ENCODE results near the gene RUVBL1. TPM values are rescaled to one million over a fixed set of nuclear protein-coding genes. Genes with fewer than 3 reads are reported as not detected.

Gene RUVBL1
- total and polyA plus RNA-seq, 10 of the 15 experiments (the other 5 are each of a cell fraction or from before 2014, with no cell fraction given), result 15.2 to 142 (median 84.2) TPM

DNA sequence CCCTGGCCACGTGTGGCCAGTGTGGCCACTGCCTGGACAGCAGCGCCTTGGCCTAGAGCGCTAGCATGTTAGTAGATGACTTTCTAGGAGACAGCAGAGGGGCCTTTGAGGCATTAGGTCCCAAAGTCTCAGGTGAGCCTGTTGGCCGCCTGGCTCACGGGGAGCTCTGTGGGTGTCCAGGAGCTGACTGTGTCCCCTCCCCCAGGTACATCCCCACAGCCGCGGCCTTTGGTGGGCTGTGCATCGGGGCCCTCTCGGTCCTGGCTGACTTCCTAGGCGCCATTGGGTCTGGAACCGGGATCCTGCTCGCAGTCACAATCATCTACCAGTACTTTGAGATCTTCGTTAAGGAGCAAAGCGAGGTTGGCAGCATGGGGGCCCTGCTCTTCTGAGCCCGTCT lies 54.3 kb downstream of the RUVBL1 start:
- H3K79me2 ChIP-seq (ENCODE audit: control insufficient read depth, insufficient read depth, low read length), result no peaks in the 10 kb centered on the region
- no peak for TF ChIP-seq RFX5 (IDR thresholded peaks at IDR 0.05; ENCODE audit: low read depth, low read length)
- peak; percentile 50 for TF ChIP-seq POLR2A (IDR thresholded peaks at IDR 0.05; ENCODE audit: low read depth, low read length)
- no peak overlapping the region for H3K9ac ChIP-seq (ENCODE audit: control insufficient read depth, insufficient read depth, low read length)
- no peak overlapping the region for H3K4me2 ChIP-seq (ENCODE audit: control insufficient read depth, insufficient read depth)
- 99% methylated on average over 15 of the region's 15 CpGs for WGBS (ENCODE audit: insufficient coverage, insufficient replicate concordance, low lambda C conversion rate, missing lambda C conversion rate)
- H3K36me3 ChIP-seq (ENCODE audit: control insufficient read depth in 2 of 2, insufficient read depth in 2 of 2, low read length in 1 of 2), result peaks cover 47 to 63% of the 10 kb centered on the region in 2 experiments
- H3K4me1 ChIP-seq (ENCODE audit: control insufficient read depth, insufficient read depth, low read length), result no peaks in the 10 kb centered on the region
- no peak overlapping the region for H3K27ac ChIP-seq (ENCODE audit: control insufficient read depth, insufficient read depth)
- ChIA-PET CTCF (interaction anchor here (2.4 to 6.2 kb wide), 2 partner anchors 14 to 64 kb away, joined by 8 to 37 read pairs; no protein-coding TSS in a partner anchor), RAD21 (ENCODE audit: unreplicated experiment) (no interaction called here), POLR2A (no interaction called here), SMC1A (ENCODE audit: uncharacterized antibody, unreplicated experiment) (interaction anchor here (1.5 kb wide), 1 partner anchor 278 kb away, joined by 3 read pairs; no protein-coding TSS in a partner anchor)
- FAIRE-seq (no peak), ATAC-seq (no peak), DNase-seq (ENCODE audit: low read depth, low spot score) (no peak)
- H3K9me3 ChIP-seq (replicated peaks; ENCODE audit: control insufficient read depth, insufficient read depth, low read length), result no peaks in the 10 kb centered on the region
- H4K20me1 ChIP-seq (ENCODE audit: control insufficient read depth, insufficient read depth), result peaks cover 5% of the 10 kb centered on the region; the same call in 1 of the 2 replicates
- no peak overlapping the region for H3K4me3 ChIP-seq
- BruUV-seq (replicated peaks), result no TSS peak
- no peak overlapping the region for H2AFZ ChIP-seq (ENCODE audit: control insufficient read depth, low read depth, low read length)
- in situ Hi-C loops (cut with MboI) (no loop called here), intact Hi-C loops (cut with micrococcal nuclease; ENCODE audit: unreplicated experiment) (no loop called here)
- H3K27me3 ChIP-seq (replicated peaks in 1 of 2; ENCODE audit: control insufficient read depth in 2 of 2, insufficient read depth in 2 of 2, low read length in 1 of 2), result no peaks in the 10 kb centered on the region

DNA sequence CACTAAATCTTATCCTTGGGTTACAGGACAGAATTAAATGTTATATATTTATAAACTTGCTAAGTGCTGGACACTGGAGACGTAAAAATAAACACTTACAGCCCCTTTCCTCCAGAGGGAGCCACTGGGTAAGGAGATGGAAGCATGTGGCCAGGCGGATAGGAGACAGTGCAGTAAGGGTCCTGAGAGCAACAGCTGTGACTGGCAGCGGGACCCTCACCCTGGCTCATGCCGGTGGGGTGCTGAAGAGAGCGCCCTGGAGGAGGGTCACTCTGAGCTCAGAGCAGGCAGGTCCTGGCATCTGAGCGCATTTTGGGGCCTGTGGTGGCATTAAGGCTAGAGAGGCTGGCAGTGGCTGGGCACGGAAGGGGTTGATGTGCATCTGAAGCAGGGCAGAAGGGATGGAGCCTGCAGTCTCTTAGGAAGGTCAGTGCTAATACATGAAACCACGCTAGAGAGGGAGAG lies 55.4 kb downstream of the RUVBL1 start:
- DNase-seq (ENCODE audit: low read depth, low spot score) (no peak), FAIRE-seq (no peak), ATAC-seq (peak; percentile 68)
- no TSS peak for BruUV-seq (replicated peaks)
- Histone ChIP-seq H3K4me1 (ENCODE audit: control insufficient read depth, insufficient read depth, low read length) (no peaks in the 10 kb centered on the region), H3K9ac (ENCODE audit: control insufficient read depth, insufficient read depth, low read length) (no peak overlapping the region), H3K27ac (ENCODE audit: control insufficient read depth, insufficient read depth) (no peak overlapping the region), H3K9me3 (replicated peaks; ENCODE audit: control insufficient read depth, insufficient read depth, low read length) (no peaks in the 10 kb centered on the region), H3K36me3 (ENCODE audit: control insufficient read depth in 2 of 2, insufficient read depth in 2 of 2, low read length in 1 of 2) (peaks cover 49 to 63% of the 10 kb centered on the region in 2 experiments), H3K27me3 (replicated peaks in 1 of 2; ENCODE audit: control insufficient read depth in 2 of 2, insufficient read depth in 2 of 2, low read length in 1 of 2) (no peaks in the 10 kb centered on the region), H3K4me3 (no peak overlapping the region), H4K20me1 (ENCODE audit: control insufficient read depth, insufficient read depth) (peaks cover 5% of the 10 kb centered on the region; the same call in 1 of the 2 replicates), H3K79me2 (ENCODE audit: control insufficient read depth, insufficient read depth, low read length) (no peaks in the 10 kb centered on the region), H2AFZ (ENCODE audit: control insufficient read depth, low read depth, low read length) (no peak overlapping the region), H3K4me2 (ENCODE audit: control insufficient read depth, insufficient read depth) (no peak overlapping the region)
- POLR2A ChIA-PET, result no interaction called here
- 82% methylated on average over 8 of the region's 8 CpGs for WGBS (ENCODE audit: insufficient coverage, insufficient replicate concordance, low lambda C conversion rate, missing lambda C conversion rate)
- SMC1A ChIA-PET (ENCODE audit: uncharacterized antibody, unreplicated experiment), result no interaction called here
- CTCF ChIA-PET, result interaction anchor here (1.0 to 6.2 kb wide), 3 partner anchors 13 to 65 kb away, joined by 3 to 37 read pairs (median 8); no protein-coding TSS in a partner anchor
- intact Hi-C loops (cut with micrococcal nuclease; ENCODE audit: unreplicated experiment), result no loop called here
- in situ Hi-C loops (cut with MboI), result no loop called here
- RAD21 ChIA-PET (ENCODE audit: unreplicated experiment), result no interaction called here
- TF ChIP-seq SMC3 (IDR thresholded peaks at IDR 0.05; ENCODE audit: borderline replicate concordance, low read length), result peak; percentile 27; the same call in 1 of the 2 replicates
- TF ChIP-seq SREBF1 (IDR thresholded peaks at IDR 0.05; ENCODE audit: low read length), result no peak
- TF ChIP-seq SP1 (IDR thresholded peaks at IDR 0.05; ENCODE audit: low read depth, low read length), result no peak
- no peak for TF ChIP-seq ZBED1 (IDR thresholded peaks at IDR 0.05; ENCODE audit: borderline replicate concordance)
- TF ChIP-seq MXI1 (IDR thresholded peaks at IDR 0.05; ENCODE audit: low read depth, low read length), result no peak
- no peak for TF ChIP-seq BCL11A (IDR thresholded peaks at IDR 0.05; ENCODE audit: low read depth, low read length)
- no peak for TF ChIP-seq SUPT20H (IDR thresholded peaks at IDR 0.05; ENCODE audit: borderline replicate concordance, control insufficient read depth, low read depth, low read length)
- no peak for TF ChIP-seq NBN (IDR thresholded peaks at IDR 0.05)
- TF ChIP-seq, protein P1, sequence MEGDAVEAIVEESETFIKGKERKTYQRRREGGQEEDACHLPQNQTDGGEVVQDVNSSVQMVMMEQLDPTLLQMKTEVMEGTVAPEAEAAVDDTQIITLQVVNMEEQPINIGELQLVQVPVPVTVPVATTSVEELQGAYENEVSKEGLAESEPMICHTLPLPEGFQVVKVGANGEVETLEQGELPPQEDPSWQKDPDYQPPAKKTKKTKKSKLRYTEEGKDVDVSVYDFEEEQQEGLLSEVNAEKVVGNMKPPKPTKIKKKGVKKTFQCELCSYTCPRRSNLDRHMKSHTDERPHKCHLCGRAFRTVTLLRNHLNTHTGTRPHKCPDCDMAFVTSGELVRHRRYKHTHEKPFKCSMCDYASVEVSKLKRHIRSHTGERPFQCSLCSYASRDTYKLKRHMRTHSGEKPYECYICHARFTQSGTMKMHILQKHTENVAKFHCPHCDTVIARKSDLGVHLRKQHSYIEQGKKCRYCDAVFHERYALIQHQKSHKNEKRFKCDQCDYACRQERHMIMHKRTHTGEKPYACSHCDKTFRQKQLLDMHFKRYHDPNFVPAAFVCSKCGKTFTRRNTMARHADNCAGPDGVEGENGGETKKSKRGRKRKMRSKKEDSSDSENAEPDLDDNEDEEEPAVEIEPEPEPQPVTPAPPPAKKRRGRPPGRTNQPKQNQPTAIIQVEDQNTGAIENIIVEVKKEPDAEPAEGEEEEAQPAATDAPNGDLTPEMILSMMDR (IDR thresholded peaks at IDR 0.05 in 2 of 3, conservative IDR thresholded peaks at IDR 0.05 in 1 of 3; ENCODE audit: control insufficient read depth in 2 of 3, extremely low read depth in 1 of 3, insufficient read depth in 1 of 3, low read depth in 3 of 3, low read length in 3 of 3), result peak; percentile 52 to 70 (median 52); a peak in 5 of 6 replicates
- TF ChIP-seq CEBPB (IDR thresholded peaks at IDR 0.05; ENCODE audit: borderline replicate concordance in 1 of 2, low read depth in 2 of 2, low read length in 2 of 2), result no peak
- TF ChIP-seq, protein P2, sequence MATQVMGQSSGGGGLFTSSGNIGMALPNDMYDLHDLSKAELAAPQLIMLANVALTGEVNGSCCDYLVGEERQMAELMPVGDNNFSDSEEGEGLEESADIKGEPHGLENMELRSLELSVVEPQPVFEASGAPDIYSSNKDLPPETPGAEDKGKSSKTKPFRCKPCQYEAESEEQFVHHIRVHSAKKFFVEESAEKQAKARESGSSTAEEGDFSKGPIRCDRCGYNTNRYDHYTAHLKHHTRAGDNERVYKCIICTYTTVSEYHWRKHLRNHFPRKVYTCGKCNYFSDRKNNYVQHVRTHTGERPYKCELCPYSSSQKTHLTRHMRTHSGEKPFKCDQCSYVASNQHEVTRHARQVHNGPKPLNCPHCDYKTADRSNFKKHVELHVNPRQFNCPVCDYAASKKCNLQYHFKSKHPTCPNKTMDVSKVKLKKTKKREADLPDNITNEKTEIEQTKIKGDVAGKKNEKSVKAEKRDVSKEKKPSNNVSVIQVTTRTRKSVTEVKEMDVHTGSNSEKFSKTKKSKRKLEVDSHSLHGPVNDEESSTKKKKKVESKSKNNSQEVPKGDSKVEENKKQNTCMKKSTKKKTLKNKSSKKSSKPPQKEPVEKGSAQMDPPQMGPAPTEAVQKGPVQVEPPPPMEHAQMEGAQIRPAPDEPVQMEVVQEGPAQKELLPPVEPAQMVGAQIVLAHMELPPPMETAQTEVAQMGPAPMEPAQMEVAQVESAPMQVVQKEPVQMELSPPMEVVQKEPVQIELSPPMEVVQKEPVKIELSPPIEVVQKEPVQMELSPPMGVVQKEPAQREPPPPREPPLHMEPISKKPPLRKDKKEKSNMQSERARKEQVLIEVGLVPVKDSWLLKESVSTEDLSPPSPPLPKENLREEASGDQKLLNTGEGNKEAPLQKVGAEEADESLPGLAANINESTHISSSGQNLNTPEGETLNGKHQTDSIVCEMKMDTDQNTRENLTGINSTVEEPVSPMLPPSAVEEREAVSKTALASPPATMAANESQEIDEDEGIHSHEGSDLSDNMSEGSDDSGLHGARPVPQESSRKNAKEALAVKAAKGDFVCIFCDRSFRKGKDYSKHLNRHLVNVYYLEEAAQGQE (IDR thresholded peaks at IDR 0.05; ENCODE audit: low read depth, low read length), result no peak
- TF ChIP-seq SMAD1 (IDR thresholded peaks at IDR 0.05; ENCODE audit: low read depth, partially characterized antibody), result no peak
